ES-I3 (cell line): ENCODE measurements around the gene SCN7A.

Experiments
- H3K36me3 ChIP-seq: 2 replicates; pipeline ENCODE4 v1.6.1; 2013; ENCODE audit warnings: mild to moderate bottlenecking, low read length, control low read depth, moderate library complexity; ENCODE audit not compliant: insufficient read depth
- H3K4me1 ChIP-seq: 2 replicates; pipeline ENCODE4 v1.6.1; 2013; ENCODE audit warnings: mild to moderate bottlenecking, control low read depth, low read length; ENCODE audit not compliant: insufficient read depth
- H3K9ac ChIP-seq: 2 replicates; pipeline ENCODE4 v1.6.1; 2013; ENCODE audit warnings: low read depth, mild to moderate bottlenecking, low read length, moderate library complexity
- H3K9me3 ChIP-seq: 2 replicates; pipeline ENCODE4 v1.6.1; 2013; ENCODE audit warnings: mild to moderate bottlenecking, low read length, moderate library complexity; ENCODE audit not compliant: control insufficient read depth, insufficient read depth

Gene SCN7A

DNA sequence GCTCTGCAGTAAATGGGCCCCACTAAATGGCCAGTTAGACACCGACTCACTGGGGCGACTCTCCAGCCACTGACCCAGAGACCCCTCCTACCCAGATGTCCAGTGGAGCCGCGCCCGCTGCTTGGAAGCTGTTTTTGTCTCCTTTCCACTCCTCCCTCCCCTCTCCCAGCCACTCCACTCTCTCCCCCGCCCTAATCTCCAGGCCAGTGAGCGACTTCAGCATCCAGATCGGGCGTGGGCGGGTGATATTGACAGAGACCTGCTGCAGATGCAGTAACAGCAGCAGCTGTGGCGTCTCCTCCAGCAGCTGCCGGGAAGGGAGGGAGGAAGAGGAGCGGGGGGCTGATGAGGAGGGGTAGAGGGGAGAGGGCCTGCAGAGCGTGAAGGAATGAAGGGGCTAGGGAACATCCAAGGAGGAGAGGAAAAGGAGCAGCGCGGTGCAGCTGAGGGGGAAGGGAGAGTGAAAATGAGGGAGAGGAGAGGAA, at the start of gene SCN7A:
SCN7A (minus strand) TSS at position 110 of the 485 bp plus-strand sequence. CDS start 16,553 bp downstream, outside the sequence.
- Histone ChIP-seq H3K4me1 (no peaks in the 10 kb centered on the region), H3K36me3 (no peaks in the 10 kb centered on the region), H3K9ac (peak within 1 kb of the TSS; percentile 40; the same call in 1 of the 2 replicates), H3K9me3 (no peaks in the 10 kb centered on the region)

- no peaks in the 10 kb centered on the region for H3K4me1 ChIP-seq
- no peaks in the 10 kb centered on the region for H3K36me3 ChIP-seq
- H3K9me3 ChIP-seq = no peaks in the 10 kb centered on the region; the same call in 1 of the 2 replicates
- H3K9ac ChIP-seq = no peak overlapping the region
These were observed 45.5 kb upstream of the SCN7A start for GRCh38 chr2:166539340-166540162.

GRCh38 chr2:166536111-166536510, 42.1 kb upstream of the SCN7A start:
- Histone ChIP-seq H3K36me3 (no peaks in the 10 kb centered on the region), H3K9me3 (no peaks in the 10 kb centered on the region), H3K4me1 (no peaks in the 10 kb centered on the region), H3K9ac (no peak overlapping the region)

DNA sequence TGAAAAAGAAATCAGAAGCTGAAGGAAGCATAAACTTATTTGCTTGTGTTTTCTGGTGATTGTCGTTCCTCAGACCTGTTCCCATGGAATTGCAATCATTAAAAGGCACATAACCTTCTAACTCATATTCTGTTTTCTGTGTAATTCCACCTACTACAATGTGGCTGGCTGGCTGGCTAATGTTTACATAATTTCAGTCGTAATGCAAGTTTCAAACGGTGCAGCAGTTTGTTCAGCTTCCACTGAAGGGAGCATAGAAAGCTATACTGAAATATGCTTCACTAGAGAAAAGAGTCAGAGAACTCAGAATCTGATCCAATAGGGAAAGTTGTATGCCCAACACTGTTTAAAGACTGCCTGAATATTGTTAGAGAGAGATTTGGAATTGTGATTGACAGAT, 27.1 kb upstream of the SCN7A start:
- H3K4me1 ChIP-seq = peaks cover 10% of the 10 kb centered on the region; the same call in 1 of the 2 replicates
- no peak overlapping the region for H3K9ac ChIP-seq
- no peaks in the 10 kb centered on the region for H3K9me3 ChIP-seq

DNA sequence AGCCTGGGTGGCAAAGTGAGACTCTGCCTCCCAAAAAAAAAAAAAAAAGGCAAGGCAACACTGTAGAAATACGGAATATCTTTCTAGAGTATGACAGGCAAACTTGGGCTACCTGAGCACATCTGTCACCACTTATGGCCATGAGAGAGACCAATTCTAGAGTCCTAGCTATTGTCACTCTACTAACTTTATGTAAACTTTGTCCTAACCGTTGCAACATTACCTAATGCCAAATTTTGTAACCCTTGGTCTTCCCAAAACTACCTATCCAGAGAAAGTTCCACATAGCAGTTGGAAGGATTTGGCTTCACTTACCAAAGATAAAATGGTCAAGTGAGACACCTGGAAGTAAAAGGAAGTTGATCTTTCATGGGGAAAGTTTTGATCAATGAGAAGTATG, 26.6 kb upstream of the SCN7A start:
- no peaks in the 10 kb centered on the region for H3K9me3 ChIP-seq
- peaks cover 10% of the 10 kb centered on the region; the same call in 1 of the 2 replicates for H3K4me1 ChIP-seq
- no peaks in the 10 kb centered on the region for H3K36me3 ChIP-seq
- H3K9ac ChIP-seq = no peak overlapping the region

More for the DNA sequence above, 27.1 kb upstream of the SCN7A start:
- H3K36me3 ChIP-seq = no peaks in the 10 kb centered on the region

DNA sequence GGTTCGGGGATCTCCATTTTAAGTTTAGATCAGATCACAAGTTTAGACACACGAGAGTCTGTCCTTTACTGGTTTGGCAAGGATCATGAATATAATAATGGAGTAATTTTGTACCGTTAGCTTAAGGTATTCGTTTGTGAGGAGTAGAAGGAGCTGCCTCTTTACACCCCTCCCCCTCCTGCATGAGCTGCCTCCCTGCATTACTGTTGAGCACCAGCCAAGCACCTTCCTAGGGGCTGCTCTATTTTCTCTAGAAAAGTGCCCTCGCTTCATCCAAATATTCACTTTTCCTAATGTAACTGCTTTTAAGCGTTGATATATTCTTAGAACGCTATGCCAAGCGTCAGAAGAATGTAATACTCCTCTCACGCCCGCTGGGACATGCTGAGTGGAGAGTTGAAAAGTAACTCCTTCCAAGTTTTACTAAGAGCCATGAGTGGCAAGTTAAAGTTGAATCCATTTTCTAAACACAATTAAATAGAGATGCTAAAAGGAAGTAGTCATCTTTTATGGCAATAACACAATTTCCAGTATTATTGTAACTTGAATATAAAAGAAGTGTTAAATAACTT, 25.4 kb upstream of the SCN7A start:
- H3K36me3 ChIP-seq = no peaks in the 10 kb centered on the region
- H3K4me1 ChIP-seq = peaks cover 10% of the 10 kb centered on the region; the same call in 1 of the 2 replicates
- no peak overlapping the region for H3K9ac ChIP-seq
- H3K9me3 ChIP-seq = no peaks in the 10 kb centered on the region

- no peaks in the 10 kb centered on the region for H3K9me3 ChIP-seq
- H3K36me3 ChIP-seq = no peaks in the 10 kb centered on the region
- H3K4me1 ChIP-seq = peaks cover 10% of the 10 kb centered on the region; the same call in 1 of the 2 replicates
- H3K9ac ChIP-seq = no peak overlapping the region
These were observed 24.8 kb upstream of the SCN7A start for GRCh38 chr2:166518634-166519390.

DNA sequence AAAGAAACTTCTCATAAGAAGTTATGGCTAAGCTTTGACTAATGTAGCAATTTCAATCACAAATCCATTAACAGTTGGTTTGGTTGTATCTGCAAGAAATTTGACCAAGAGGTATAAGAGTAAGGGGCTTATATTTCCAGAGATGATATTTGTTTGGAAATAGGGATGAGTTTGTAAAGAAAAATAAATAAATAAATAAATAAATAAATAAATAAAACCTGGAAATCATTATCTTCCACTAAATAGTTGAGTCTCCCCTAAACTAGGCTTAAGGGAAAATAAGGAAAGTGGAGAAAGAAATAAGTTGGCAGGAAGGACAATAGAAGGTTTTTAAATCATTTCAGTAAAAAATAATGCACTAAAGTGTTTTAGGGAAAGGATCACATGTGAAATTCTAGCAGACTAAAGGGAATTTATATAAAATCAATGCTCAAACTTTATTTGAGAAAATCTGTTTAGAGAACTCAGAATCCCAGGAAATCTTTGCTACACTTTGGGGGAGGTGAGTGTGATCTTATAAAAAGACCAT, 23.5 kb upstream of the SCN7A start:
- H3K4me1 ChIP-seq = peaks cover 10% of the 10 kb centered on the region; the same call in 1 of the 2 replicates
- H3K36me3 ChIP-seq = no peaks in the 10 kb centered on the region
- no peak overlapping the region for H3K9ac ChIP-seq
- no peaks in the 10 kb centered on the region for H3K9me3 ChIP-seq

DNA sequence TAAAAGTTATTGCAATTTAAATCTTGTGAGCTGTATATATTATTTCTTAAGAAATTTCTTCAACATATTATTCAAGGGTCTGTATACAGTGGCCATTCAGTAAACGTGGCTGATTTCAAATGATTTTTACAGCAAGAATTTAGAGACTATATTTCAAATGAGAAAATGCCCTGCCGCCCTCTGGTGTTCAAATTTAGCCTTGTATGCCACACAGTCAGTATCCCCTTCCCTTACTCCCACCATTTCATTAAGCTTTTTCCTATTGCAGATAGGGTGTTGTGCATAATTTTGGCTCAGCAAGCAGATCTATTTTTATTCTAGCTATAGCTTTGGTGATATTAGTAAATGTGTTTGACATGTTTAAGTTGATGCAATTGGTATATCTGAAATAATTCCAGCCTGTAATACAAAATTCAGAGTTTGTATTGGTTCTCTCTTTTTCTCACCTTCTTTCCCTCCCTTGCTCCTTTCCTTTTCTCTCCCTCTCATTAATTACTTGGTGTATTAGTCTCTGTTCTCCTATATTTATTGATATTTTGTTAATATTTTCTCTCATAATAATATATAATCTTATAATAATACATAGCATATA, 22.8 kb upstream of the SCN7A start:
- no peaks in the 10 kb centered on the region for H3K9me3 ChIP-seq
- H3K36me3 ChIP-seq = no peaks in the 10 kb centered on the region
- H3K4me1 ChIP-seq = peaks cover 10% of the 10 kb centered on the region; the same call in 1 of the 2 replicates
- H3K9ac ChIP-seq = no peak overlapping the region

GRCh38 chr2:166513952-166514351, 19.9 kb upstream of the SCN7A start:
- Histone ChIP-seq H3K9me3 (no peaks in the 10 kb centered on the region), H3K4me1 (no peaks in the 10 kb centered on the region; the same call in 1 of the 2 replicates), H3K36me3 (no peaks in the 10 kb centered on the region), H3K9ac (no peak overlapping the region)

- no peaks in the 10 kb centered on the region for H3K4me1 ChIP-seq
- H3K9me3 ChIP-seq = no peaks in the 10 kb centered on the region
- H3K36me3 ChIP-seq = no peaks in the 10 kb centered on the region
- H3K9ac ChIP-seq = no peak overlapping the region
These were observed 5.2 kb upstream of the SCN7A start for GRCh38 chr2:166499281-166499680.

DNA sequence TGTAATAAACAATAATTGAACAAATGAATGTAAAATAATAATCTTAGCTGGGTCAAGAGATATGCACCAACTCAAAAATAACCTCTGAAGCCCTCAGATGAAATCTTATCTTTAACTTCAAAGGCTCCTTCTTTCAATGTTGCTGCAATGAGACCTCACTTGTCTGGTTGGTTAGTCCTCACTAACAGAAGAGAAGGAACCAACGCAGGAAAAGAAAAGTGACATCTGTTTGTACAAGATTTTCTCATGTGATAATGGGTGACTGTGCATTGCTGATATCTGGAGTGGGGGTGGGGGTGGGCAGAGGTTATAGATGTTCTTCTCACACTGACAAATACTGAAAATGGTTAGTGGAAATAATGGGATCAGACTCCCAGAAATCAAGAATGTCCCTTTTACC, 2.6 kb downstream of the SCN7A start:
- Histone ChIP-seq H3K9ac (no peak overlapping the region), H3K9me3 (no peaks in the 10 kb centered on the region), H3K4me1 (no peaks in the 10 kb centered on the region), H3K36me3 (no peaks in the 10 kb centered on the region)

- Histone ChIP-seq H3K36me3 (no peaks in the 10 kb centered on the region), H3K4me1 (no peaks in the 10 kb centered on the region)
These were observed 6.9 kb downstream of the SCN7A start for GRCh38 chr2:166487171-166487570.

More at GRCh38 chr2:166487171-166487570, 6.9 kb downstream of the SCN7A start:
- H3K9me3 ChIP-seq = no peaks in the 10 kb centered on the region
- H3K9ac ChIP-seq = no peak overlapping the region
